Measurements from ENCODE around the gene OR52E6.

OR52E6 gene

GRCh38 chr11:5796541-5796940 is 45.2 kb downstream of the OR52E6 start:
- no peak for DNase-seq (ENCODE audit: low spot score)

GRCh38 chr11:5791165-5791564 is 50.5 kb downstream of the OR52E6 start, which contains the start of gene OR52N1:
TSS of gene OR52N1 (minus strand) at chr11:5791265. CDS start at chr11:5788816, 2,449 bp downstream.
- DNase-seq (ENCODE audit: low spot score) = no peak
